ENCODE data around the gene AGPAT4.

DNA sequence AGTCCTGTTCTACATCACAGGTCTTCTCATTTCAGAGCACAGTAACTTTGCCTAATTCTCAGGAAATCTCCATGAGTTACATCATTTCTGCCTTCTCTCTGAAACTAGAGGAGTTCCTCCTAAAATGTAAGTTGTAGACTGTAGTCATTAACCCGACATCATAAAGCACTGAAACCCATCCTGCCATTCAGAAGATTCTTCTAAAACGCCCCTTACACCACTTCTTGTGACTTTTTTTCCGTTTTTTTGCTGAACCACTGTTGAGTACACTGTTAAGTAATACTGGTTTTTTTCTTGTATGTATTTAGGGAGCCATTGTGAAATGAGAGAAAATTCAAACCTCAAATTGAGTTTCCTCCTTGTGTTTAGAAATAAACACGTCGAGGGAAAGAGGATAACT is 164.9 kb downstream of the AGPAT4 start:
- TF ChIP-seq, protein P1, sequence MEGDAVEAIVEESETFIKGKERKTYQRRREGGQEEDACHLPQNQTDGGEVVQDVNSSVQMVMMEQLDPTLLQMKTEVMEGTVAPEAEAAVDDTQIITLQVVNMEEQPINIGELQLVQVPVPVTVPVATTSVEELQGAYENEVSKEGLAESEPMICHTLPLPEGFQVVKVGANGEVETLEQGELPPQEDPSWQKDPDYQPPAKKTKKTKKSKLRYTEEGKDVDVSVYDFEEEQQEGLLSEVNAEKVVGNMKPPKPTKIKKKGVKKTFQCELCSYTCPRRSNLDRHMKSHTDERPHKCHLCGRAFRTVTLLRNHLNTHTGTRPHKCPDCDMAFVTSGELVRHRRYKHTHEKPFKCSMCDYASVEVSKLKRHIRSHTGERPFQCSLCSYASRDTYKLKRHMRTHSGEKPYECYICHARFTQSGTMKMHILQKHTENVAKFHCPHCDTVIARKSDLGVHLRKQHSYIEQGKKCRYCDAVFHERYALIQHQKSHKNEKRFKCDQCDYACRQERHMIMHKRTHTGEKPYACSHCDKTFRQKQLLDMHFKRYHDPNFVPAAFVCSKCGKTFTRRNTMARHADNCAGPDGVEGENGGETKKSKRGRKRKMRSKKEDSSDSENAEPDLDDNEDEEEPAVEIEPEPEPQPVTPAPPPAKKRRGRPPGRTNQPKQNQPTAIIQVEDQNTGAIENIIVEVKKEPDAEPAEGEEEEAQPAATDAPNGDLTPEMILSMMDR (IDR thresholded peaks at IDR 0.05), result no peak
- no peak for TF ChIP-seq POLR2A (IDR thresholded peaks at IDR 0.05)
